Fibroblast of peridontal ligament (primary cell): Measurements from ENCODE around the gene ATP11A.
"Not testable (repeated sequence)": the region's sequence is repeated elsewhere in the genome, so short reads cannot be mapped to it uniquely, and the experiment has no call there.

Experiments used
- DNase-seq: peaks from one replicate; pipeline ENCODE4 v3.0.0-alpha.2; 2010; ENCODE audit errors: extremely low read depth

The ATP11A gene

GRCh38 chr13:112670864-112671263 lies 19.0 kb upstream of the ATP11A start:
- no peak for DNase-seq

GRCh38 chr13:112671359-112671758 lies 18.5 kb upstream of the ATP11A start:
- DNase-seq: no peak

GRCh38 chr13:112672651-112673284 lies 17.1 kb upstream of the ATP11A start:
- DNase-seq: no peak

GRCh38 chr13:112674412-112675365 lies 15.1 kb upstream of the ATP11A start:
- no peak for DNase-seq

- DNase-seq: no peak
Observed at GRCh38 chr13:112675366-112675756, 14.5 kb upstream of the ATP11A start.

GRCh38 chr13:112677421-112677962 lies 12.3 kb upstream of the ATP11A start:
- DNase-seq: not testable (repeated sequence)

- DNase-seq: no peak
Observed at GRCh38 chr13:112679381-112679780, 10.5 kb upstream of the ATP11A start.

- no peak for DNase-seq
Observed at GRCh38 chr13:112679932-112680677, 9.7 kb upstream of the ATP11A start.

- no peak for DNase-seq
Observed at GRCh38 chr13:112680741-112681360, 9.0 kb upstream of the ATP11A start.

GRCh38 chr13:112683581-112683980 lies 6.3 kb upstream of the ATP11A start:
- no peak for DNase-seq

GRCh38 chr13:112684071-112684845 lies 5.6 kb upstream of the ATP11A start:
- no peak for DNase-seq

- not testable (repeated sequence) for DNase-seq
Observed at GRCh38 chr13:112685189-112685805, 4.5 kb upstream of the ATP11A start.

GRCh38 chr13:112685896-112686295 lies 3.9 kb upstream of the ATP11A start:
- DNase-seq: no peak

- DNase-seq: no peak
Observed at GRCh38 chr13:112686364-112686763, 3.5 kb upstream of the ATP11A start.

GRCh38 chr13:112686987-112687386 lies 2.9 kb upstream of the ATP11A start:
- DNase-seq: no peak

- no peak for DNase-seq
Observed at GRCh38 chr13:112687836-112688559, 1.8 kb upstream of the ATP11A start.

GRCh38 chr13:112688560-112689302 lies 1.1 kb upstream of the ATP11A start:
- DNase-seq: no peak

GRCh38 chr13:112690283-112690929 lies 568 bp downstream of the ATP11A start:
- peak; percentile 21 for DNase-seq
